Erythroblast (primary cell): Measurements from ENCODE around the gene GATC.
"Not testable (repeated sequence)": the region's sequence is repeated elsewhere in the genome, so short reads cannot be mapped to it uniquely, and the experiment has no call there.

Source experiments
- GATA1 ChIP-seq: IDR thresholded peaks from 2 replicates; pipeline ENCODE4 v1.6.1; 2011; ENCODE audit warnings: low read depth, mild to moderate bottlenecking, control low read depth, low read length, moderate library complexity
- POLR2A ChIP-seq: IDR thresholded peaks from 2 replicates; pipeline ENCODE4 v1.6.1; 2011; ENCODE audit warnings: mild to moderate bottlenecking, low read length

DNA sequence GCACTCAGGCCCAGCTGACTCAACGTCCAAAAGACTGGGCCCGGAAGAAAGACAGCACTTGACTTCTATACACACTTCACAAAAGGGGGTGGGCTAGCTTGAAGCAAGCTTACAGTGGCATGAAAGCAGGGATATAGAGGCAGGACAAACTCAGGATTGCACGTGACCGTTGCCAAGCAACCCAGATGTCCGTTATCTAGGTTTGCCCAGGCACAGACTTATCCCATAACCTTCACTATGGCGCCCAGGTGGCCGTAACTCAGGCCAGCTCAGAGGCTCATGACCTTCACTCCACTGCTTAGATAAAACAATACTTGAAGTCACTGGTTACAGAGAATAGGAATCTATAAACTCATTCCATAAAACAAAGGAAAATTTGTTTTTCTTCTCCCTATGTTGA is 41.3 kb downstream of the GATC start:
- not testable (repeated sequence) for TF ChIP-seq POLR2A, GATA1
